GM04504 (cell line): ENCODE data around the gene TRMT112.
A peak's percentile ranks its signal among the peaks of the same experiment; 100 is the strongest.
"Not testable (repeated sequence)": the region's sequence is repeated elsewhere in the genome, so short reads cannot be mapped to it uniquely, and the experiment has no call there.

Experiments
- DNase-seq: peaks from one replicate; pipeline ENCODE4 v3.0.0-alpha.2; 2012; ENCODE audit warnings: low read depth

Gene TRMT112

DNA sequence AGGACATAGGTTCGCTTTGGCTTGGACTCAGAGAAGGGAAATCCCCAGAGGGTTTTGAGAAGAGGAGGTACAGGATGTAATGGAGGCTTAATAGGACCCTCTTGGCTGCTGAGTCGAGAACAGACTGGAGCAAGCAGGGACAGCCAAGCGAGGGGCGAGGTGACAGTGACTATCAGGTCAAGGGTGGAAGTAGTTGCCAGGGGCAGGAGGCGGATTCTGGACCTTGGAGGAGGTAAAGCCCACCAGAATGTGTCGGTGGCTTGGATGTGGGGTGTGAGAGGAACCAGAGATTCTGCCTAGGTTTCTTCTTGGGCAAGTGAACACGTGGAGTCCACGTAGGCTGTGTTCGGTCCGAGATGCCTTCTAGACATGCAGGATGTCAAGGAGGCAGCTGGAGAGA lies 4.4 kb downstream of the TRMT112 start:
- no peak for DNase-seq

DNA sequence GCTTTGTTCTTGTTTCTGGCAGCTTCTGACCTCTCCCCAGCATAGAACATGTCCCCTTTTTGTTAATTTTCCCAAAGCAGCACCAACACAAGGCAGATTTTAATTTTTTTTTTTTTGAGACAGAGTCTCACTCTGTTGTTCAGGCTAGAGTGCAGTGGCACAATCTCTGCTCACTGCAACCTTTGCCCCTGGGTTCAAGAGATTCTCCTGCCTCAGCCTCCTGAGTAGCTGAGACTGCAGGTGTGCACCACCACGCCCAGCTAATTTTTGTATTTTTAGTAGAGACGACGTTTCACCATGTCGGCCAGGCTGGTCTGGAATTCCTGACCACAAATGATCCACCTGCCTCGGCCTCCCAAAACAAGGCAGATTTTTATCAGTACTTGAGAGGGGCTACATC lies 9.6 kb downstream of the TRMT112 start:
- DNase-seq: not testable (repeated sequence)

DNA sequence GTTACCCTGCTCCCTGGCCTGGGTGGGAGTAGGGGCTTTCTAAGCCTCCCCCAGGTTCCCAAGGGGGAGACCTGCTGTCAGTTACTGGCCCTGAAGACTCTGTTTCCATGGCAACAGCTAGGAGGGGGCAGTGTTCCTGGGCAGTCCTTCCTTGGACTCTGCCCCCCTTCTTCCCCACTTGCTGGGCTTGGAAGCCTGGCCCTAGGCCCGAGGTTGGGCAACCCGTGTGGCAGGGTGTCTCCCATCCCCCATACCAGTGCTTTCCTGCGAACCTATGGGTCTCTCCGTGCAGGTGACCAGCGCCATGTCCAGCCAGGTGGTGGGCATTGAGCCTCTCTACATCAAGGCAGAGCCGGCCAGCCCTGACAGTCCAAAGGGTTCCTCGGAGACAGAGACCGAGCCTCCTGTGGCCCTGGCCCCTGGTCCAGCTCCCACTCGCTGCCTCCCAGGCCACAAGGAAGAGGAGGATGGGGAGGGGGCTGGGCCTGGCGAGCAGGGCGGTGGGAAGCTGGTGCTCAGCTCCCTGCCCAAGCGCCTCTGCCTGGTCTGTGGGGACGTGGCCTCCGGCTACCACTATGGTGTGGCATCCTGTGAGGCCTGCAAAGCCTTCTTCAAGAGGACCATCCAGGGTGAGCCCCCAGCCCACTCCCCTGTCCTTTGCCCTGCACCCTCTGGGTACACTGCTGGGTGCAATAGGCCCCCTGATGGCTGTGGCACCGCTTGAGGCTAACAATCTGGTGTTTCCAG lies 10.3 kb downstream of the TRMT112 start:
- DNase-seq: no peak

DNA sequence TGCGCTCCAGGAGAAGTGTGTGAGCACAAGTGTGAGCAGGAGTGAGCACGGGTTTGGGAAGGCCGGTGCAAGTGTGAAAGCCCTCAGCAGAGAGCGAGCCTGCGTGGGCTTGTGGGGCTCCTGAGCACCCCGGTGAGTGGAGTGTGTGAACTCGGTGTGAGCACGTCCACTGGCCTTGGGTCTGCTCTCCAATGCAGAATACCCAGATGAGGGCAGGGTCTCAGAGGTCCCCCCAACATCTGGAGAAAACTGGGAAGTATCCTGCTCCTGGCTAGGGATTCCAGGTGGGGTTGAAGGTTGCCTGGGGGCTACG lies 10.8 kb downstream of the TRMT112 start:
- DNase-seq: no peak

DNA sequence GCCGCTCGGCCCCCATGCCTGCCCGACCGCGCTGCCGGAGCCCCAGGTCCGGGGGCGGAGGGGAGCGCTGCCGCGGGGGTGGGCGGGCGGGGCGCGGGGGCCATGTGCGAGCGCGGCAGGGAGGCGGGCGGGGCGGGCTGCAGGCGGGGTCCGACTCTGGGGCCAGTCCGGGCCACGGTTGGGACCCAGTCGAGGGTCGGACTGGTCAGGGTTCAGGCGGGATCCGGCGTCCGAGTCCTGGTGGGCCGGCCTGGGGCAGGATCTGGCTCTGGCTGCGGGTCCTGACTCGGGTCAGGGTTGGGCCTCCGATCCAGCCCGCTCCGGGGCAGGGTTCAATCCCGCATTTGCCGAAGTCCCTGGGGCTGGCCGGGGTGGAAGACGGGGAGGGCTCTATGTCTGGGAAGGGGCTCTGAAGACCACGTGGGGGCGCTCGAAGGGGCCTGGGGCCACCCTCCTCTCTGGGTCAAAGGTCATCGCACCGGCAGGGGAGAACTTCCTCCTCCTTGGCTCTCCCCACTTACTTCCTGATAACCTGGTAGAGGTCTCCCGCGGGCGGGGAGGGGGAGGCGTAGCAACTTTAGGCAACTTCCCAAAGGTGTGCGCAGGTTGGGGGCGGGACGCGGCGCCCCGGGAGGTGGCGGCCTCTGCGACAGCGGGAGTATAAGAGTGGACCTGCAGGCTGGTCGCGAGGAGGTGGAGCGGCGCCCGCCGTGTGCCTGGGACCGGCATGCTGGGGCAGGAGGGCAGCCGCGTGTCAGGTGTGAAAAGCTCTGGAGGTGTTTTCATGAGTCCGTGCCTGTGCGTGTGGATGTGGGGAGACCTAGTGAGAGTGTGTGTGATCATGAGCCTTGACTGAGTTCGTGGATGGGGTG lies 11.4 kb downstream of the TRMT112 start:
- DNase-seq: no peak

DNA sequence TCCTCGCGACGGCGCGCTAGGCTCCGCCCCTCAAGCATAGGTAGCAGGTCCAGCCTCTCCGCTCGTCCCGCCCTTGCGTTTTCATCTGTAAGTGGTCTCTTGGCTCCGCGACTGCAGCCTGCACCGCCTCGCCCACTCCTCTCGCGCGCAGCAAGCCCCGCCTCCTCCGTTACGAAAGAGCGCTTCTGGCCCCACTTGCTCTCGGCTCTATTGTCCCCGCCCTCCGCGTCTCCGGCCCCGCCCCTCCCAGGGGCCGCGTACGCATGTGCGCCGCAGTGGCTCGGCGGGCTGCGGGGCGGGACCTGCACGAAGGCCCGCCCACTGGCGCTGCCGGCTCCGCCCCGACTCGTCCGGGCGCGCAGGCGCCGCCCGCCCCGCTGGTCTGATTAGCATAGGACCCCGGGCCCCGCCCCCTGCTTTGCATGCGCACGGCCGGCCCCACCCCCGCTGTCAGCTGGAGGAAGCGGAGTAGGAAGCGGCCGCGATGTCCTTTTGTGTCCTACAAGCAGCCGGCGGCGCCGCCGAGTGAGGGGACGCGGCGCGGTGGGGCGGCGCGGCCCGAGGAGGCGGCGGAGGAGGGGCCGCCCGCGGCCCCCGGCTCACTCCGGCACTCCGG lies 12.2 kb downstream of the TRMT112 start, which contains the start of gene ESRRA:
ESRRA (plus strand) TSS at position 450 of the 616 bp plus-strand sequence. CDS start 1,656 bp downstream, outside the sequence.
- DNase-seq: peak; percentile 93

DNA sequence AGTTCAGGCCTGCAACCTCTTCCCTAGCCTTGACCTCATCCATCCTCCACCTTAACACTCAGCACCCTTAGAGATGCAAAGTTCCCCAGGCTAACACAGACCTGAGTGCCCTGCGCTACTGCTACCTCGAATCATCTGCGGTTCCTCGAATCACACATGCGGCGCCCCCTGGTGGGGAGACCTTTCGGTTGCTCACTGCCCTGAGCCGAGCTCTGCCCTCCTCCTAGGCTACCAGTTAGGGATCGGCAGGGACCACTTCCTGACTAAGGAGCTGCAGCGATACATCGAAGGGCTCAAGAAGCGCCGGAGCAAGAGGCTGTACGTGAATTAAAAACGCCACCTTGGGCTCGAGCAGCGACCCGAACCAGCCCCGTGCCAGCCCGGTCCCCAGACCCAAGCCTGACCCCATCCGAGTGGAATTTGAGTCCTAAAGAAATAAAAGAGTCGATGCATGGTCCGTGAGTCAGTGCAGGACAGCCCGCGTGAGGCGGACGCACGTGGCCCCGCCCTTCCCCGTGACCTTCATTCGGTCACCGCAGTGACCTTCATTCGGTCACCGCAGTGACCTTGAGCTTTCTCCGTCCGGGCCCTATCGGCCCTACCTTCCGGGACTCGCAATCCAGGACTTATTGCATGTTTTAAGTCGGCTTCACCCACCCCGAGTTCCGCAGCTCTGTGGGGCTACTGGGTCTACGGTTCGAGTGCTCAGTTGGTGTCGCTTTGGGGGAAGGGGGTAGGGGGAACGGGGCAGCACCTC lies 12.9 kb downstream of the TRMT112 start:
- peak; percentile 65 for DNase-seq

DNA sequence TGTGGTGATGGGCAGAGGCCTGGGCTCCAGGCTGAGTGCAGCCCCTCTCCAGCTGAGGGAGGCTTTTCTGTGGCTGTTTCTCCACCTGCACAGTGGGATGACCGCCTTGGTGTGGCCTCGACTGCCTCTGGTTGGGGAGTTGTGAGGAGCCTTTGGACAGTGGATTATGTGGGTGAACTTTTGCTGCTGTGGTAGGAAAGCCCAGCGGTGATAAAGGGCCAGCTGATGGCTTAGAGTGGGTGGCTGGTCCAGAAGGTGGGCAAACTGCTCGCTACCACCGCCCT lies 13.4 kb downstream of the TRMT112 start:
- no peak for DNase-seq

DNA sequence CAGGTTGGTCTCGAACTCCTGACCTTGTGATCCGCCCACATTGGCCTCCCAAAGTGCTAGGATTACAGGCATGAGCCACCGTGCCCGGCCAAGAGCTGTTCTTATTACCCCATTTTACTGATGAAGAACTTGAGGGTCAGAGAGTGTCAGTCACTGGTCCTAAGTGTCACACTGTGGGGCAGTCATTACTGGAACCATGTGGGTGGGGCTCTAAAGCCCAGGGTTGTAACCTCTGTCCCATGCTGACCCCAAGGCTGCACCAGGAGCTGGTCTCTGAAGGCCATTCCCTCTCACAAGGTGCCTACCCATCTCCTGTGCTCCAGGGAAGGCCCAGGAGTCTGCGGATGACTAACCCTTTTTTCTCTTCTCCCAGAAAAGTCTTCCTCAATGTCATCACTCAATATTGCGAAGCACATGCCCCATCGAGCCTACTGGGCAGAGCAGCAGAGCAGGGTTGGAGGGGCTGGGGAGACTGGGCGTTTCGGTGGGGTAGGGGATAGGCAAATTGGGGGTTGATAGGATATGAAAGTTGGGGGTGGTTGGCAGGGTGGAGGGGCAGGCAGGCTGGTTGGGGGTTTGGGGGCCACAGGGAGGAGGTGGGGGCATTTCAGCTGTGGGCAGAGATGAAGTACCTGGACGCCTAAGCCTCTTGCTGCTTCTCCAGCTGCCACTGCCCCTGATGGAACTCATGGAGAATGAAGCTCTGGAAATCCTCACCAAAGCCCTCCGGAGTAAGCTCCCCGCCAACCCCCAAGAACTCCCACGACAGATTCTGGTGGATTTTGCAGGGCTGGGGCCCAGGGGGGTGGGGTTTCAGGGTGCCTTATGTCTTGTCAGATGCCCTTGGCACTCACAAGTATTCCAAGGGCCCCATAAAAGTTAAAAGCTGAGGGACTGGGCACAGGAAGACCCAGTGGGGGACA lies 14.0 kb downstream of the TRMT112 start:
- no peak for DNase-seq

DNA sequence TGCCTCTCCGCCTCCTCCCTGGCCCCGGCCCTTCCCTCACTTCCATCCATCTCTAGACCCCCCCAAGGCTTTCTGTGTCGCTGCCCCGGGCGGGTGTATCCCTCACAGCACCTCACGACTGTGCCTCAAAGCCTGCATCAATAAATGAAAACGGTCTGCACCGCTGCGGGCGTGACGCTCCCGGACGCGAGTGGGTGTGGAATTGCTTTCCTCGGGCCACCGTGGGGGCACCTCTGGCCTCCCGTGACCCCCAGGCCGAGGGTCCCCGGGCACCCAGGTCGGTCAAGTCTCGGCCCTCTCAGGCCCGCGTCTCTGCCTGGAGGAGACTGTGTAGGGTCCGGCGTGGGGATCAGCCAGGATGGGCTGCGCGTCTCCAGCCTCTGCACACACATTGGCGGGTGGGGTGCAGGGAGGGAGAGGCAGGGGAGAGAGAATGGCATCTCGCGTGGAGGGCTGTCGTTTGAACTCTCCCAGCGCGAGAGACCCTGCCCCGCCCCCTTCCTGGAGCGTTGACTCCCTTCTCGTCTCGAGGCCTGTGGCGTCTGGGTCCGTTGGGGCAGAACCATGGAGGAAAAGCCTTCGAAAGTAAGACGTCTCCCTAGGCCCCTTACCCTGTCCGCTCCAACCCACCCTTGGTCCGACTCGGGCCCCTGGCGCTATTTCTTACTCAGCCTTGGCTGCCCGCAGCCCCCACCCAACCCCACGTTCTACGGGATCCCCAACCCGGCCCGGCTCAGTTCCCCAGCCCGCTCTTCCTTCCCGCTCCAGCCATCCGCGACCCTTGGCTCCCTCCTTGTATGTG lies 17.3 kb downstream of the TRMT112 start, which contains the start of gene CATSPERZ:
CATSPERZ (plus strand) TSS at position 512 of the 802 bp plus-strand sequence; CDS start at position 565, 53 bp downstream.
- no peak for DNase-seq

DNA sequence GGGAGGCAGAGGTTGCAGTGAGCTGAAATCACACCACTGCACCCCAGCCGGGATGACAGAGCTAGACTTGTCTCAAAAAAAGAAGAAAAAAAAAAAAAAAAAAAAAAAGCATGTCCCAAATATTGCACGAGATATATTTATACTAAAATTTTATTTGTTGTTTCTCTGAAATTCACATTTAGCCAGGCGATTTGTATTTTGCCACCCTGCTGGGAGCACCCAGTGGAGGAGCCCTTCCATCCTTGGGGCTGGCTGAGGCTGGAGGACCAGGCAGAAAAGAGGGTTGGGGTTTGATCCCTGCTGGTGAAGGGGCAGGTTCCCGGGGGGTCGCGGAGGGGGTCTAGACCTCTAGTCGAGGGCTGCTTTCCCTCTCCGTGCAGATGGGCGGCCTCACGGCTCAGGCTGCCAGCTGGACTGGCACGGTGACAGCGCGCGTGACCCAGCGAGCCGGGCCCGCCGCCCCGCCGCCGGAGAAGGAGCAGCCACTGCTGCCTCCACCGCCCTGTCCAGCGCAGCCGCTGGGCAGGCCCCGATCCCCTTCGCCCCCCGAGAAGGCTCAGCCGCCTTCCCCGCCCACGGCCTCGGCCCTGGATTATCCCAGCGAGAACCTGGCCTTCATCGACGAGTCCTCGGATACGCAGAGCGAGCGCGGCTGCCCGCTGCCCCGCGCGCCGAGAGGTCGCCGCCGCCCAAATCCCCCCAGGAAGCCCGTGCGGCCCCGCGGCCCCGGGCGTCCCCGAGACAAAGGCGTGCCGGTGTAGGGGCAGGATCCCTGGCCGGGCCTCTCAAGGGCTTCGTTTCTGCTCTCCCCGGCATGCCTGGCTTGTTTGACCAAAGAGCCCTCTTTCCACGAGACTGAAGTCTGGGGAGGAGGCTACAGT lies 18.2 kb downstream of the TRMT112 start:
- no peak for DNase-seq

DNA sequence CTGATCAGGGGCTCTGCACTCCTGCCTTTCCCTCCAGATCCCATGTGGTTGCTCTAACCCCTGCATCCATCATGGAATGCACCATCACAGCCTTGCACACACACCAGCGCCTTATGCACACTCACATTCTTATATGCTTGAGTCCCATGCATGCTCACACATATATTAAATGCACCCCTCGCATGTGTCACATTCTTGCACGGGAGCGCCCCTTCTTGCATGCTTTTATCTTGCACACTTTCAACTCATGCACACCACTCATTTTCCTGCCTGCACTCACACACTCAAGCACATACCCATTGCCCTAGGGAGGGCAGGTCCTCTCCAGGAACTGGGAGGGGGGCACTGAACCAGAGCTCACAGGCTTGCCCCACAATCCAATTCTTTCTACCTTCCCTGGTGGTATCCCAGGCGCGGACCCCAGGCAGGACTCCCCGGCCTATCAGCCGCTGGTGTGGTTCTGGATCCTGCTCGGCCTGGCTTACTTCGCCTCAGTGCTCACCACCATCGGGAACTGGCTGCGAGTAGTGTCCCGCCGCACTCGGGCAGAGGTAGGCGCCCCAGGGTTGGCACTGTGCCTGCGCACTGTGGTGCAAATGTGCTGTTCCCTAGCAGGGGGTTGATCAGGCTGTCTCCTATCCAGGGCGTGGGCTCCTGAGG lies 19.5 kb downstream of the TRMT112 start:
- no peak for DNase-seq

DNA sequence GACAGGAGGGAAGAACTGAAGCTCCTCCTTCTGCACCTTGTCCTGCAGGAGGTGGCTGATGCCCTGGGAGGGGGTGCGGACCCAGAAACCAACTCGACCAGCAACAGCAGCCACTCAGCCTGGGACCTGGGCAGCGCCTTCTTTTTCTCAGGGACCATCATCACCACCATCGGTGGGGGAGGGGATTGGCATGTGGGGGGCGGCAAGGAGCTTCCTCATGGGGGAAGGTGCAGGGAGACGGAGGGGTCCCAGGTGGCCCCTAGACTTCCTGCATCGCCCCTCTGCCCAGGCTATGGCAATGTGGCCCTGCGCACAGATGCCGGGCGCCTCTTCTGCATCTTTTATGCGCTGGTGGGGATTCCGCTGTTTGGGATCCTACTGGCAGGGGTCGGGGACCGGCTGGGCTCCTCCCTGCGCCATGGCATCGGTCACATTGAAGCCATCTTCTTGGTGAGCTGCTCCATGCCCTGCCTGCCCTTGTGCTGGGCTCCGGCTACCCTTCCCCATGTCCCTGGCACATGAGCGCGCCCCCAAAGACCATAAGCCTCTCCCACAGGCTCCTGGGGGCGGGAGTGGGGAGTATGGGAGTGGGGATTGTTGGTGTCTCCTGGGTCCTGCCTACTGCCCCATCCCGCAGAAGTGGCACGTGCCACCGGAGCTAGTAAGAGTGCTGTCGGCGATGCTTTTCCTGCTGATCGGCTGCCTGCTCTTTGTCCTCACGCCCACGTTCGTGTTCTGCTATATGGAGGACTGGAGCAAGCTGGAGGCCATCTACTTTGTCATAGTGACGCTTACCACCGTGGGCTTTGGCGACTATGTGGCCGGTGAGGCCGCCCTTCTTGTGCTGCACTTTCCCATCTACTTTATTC lies 20.3 kb downstream of the TRMT112 start:
- DNase-seq: no peak

DNA sequence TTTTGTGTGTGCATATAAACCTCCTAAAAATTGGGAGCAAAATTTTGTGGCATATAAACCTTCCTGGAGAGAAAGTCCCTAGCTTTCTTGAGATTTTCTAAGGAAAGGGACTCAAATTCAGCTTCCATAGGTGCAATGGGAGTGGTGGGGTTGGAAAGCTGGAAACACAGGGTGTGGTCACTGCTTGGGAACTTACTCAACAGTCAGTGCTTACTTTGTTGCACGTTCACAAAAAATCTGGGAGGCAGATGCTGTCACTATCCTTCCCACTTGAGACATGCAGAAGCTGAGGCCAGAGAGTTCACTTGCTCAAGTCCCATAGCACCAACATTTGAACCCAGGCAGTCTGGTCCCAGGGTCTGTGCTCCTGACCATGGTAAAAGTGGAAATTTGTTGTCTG lies 21.1 kb downstream of the TRMT112 start:
- DNase-seq: no peak

DNA sequence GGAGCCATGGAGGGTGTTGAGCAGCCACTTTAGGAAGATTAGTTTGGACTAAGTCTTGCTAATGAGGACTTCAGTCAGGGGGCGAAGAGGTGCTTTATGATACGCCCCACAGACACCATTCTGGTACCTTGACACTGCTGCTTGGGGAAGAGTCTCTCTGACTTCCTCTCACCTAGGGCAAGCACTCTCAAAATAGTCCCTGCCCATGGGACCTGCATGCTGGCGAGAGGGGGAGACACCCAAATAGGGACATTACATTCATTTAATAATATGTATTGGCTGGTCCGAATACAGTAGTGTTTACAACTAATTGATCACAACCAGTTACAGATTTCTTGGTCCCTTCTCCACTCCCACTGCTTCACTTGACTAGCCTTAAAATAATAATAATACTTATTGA lies 21.6 kb downstream of the TRMT112 start:
- no peak for DNase-seq

DNA sequence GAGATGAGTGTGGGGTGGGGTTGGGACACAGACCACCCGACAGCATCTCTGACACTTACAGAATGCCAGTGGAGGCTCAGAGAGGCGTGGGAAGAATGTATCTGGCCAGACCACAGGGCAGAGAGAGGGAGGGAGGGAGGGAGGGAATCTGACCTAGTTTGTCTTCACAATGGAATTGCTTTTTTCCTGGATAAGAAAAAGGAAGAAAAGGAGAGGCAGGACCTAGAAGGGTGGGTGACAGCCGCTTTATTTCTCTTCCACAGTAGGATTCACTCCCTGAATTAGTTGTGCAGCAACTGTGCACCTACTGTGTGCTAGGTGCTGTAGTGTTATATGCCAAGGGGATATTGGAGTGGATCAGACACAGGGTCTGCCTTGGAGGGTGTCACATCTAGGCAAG lies 22.6 kb downstream of the TRMT112 start:
- no peak for DNase-seq

DNA sequence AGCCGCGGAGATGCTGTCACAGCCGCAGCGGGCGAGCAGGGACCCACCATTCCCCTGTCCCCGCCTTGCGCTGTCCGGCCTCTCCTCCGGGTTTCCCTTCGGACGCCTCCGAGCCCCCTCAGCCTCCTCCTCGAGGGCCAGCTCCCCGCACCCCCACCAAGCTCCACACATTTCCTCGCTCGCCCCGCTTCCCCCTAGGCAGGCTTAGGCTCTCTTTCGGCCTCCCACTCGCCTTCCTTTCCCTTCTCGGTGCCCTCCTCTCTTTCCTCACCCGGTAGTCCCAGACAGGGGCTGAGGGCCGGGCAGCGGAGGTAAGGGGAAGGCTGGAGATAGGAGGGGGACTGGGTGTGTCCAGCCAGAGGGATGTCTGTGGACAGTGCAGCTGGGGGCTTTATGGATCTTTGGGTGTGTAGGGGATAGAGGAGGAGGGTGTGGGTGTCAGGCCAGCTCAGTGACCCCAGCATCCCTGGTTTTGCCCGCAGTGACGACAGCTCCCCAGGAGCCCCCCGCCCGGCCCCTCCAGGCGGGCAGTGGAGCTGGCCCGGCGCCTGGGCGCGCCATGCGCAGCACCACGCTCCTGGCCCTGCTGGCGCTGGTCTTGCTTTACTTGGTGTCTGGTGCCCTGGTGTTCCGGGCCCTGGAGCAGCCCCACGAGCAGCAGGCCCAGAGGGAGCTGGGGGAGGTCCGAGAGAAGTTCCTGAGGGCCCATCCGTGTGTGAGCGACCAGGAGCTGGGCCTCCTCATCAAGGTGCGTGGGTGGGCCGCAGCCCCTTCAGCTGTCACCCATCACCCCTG lies 24.7 kb downstream of the TRMT112 start:
- no peak for DNase-seq
